GM12878 (cell line): ENCODE data around the gene EIF5A. TPM values are rescaled to one million over a fixed set of nuclear protein-coding genes. Genes with fewer than 3 reads are reported as not detected.

ENCODE experiments used
- ATAC-seq: fragments of 200-7000 bp; cut with Tn5 transposase; 3 replicates; pipeline ENCODE4 v1.9.1; 2020; ENCODE audit warnings: mild to moderate bottlenecking, moderate library complexity
- BruUV-seq: library from RNA; stranded (reverse); fragments of 400-500 nt; replicated peaks from 2 replicates; lab custom pipeline; 2021; lab: Mats Ljungman, UMichigan
- CTCF ChIA-PET: fragments of 300-600 bp; sonication (Branson Sonifier 250); formaldehyde crosslinking; extraction: SDS; loops from one replicate; lab custom pipeline; 2021; ENCODE audit warnings: inconsistent platforms; lab: Yijun Ruan, JAX
- POLR2A ChIA-PET: fragments of 350-600 bp; formaldehyde crosslinking; extraction: SDS; loops from one replicate; lab custom pipeline; 2021; ENCODE audit warnings: inconsistent platforms; lab: Charles Lee
- RAD21 ChIA-PET: fragments of 300-600 bp; sonication (Branson Sonifier 250); formaldehyde crosslinking; loops from one replicate; lab custom pipeline; 2023; ENCODE audit warnings: antibody characterized with exemption; ENCODE audit not compliant: unreplicated experiment; lab: Charles Lee
- SMC1A ChIA-PET: fragments of 300-600 bp; sonication (Branson Sonifier 250); formaldehyde crosslinking; loops from one replicate; lab custom pipeline; 2023; ENCODE audit not compliant: unreplicated experiment, uncharacterized antibody; lab: Charles Lee
- DNase-seq: peaks from one replicate; pipeline ENCODE4 v3.0.0-alpha.2; 2011; ENCODE audit warnings: low read depth, low spot score
- FAIRE-seq: peaks from 3 replicates; lab custom pipeline; 2011; peaks lifted over from hg19 to GRCh38; lab: Jason Lieb, UNC
- H2AFZ ChIP-seq: 2 replicates; pipeline ENCODE4 v1.6.0; 2011; ENCODE audit warnings: low read depth, low read length, control low read depth; ENCODE audit not compliant: control insufficient read depth
- H3K27ac ChIP-seq: 2 replicates; pipeline ENCODE4 v1.5.1; 2011; ENCODE audit warnings: control low read depth; ENCODE audit not compliant: control insufficient read depth, insufficient read depth
- H3K27me3 ChIP-seq, 2 experiments: replicated peaks in 1 of 2; 2 replicates each; pipeline versions ENCODE4 v1.6.0 to v1.6.1; 2011; ENCODE audit warnings: low read length in 1 of 2; ENCODE audit not compliant: control insufficient read depth in 2 of 2, insufficient read depth in 2 of 2
- H3K36me3 ChIP-seq, 2 experiments: 2 replicates each; pipeline ENCODE4 v1.5.1; 2011; ENCODE audit warnings: low read length in 1 of 2; ENCODE audit not compliant: control insufficient read depth in 2 of 2, insufficient read depth in 2 of 2
- H3K4me1 ChIP-seq: 2 replicates; pipeline ENCODE4 v1.6.1; 2011; ENCODE audit warnings: mild to moderate bottlenecking, low read length, moderate library complexity, mixed read lengths; ENCODE audit not compliant: control insufficient read depth, insufficient read depth
- H3K4me2 ChIP-seq: 2 replicates; pipeline ENCODE4 v1.6.0; 2011; ENCODE audit warnings: control low read depth; ENCODE audit not compliant: control insufficient read depth, insufficient read depth
- H3K4me3 ChIP-seq: fragments of 200-600 bp; sonication (generic); 2 replicates; pipeline ENCODE4 v1.5.1; 2016
- H3K79me2 ChIP-seq: 2 replicates; pipeline ENCODE4 v1.6.0; 2011; ENCODE audit warnings: low read length; ENCODE audit not compliant: control insufficient read depth, insufficient read depth
- H3K9ac ChIP-seq: 2 replicates; pipeline ENCODE4 v1.8.0; 2011; ENCODE audit warnings: low read length, control low read depth, mixed read lengths; ENCODE audit not compliant: control insufficient read depth, insufficient read depth
- H3K9me3 ChIP-seq: replicated peaks from 3 replicates; pipeline ENCODE4 v1.5.1; 2011; ENCODE audit warnings: mild to moderate bottlenecking, low read length; ENCODE audit not compliant: control insufficient read depth, insufficient read depth
- H4K20me1 ChIP-seq: 2 replicates; pipeline ENCODE4 v1.6.0; 2011; ENCODE audit not compliant: control insufficient read depth, insufficient read depth
- CBFB ChIP-seq: IDR thresholded peaks from 2 replicates; pipeline ENCODE4 v1.6.1; 2016; ENCODE audit warnings: antibody characterized with exemption, low read depth
- CBX3 ChIP-seq: fragments of 200-600 bp; sonication (generic); IDR thresholded peaks from 2 replicates; pipeline ENCODE4 v1.6.1; 2016; ENCODE audit warnings: low read depth, borderline replicate concordance
- CBX5 ChIP-seq: sonication (generic); IDR thresholded peaks from 2 replicates; pipeline ENCODE4 v1.6.1; 2016; ENCODE audit warnings: low read depth, moderate library complexity, mild to moderate bottlenecking, inconsistent platforms
- EGR1 ChIP-seq, 2 experiments: IDR thresholded peaks; 1 replicate in 1 of 2; 2 replicates in 1 of 2; pipeline ENCODE4 v1.6.1; 2011 to 2012; ENCODE audit warnings: low read depth in 2 of 2, low read length in 2 of 2, borderline replicate concordance in 1 of 2, mild to moderate bottlenecking in 1 of 2, moderate library complexity in 1 of 2
- KLF5 ChIP-seq: fragments of 450-650 bp; IDR thresholded peaks from 2 replicates; pipeline ENCODE4 v1.6.1; 2014; ENCODE audit warnings: mild to moderate bottlenecking; ENCODE audit not compliant: partially characterized antibody
- MAX ChIP-seq: IDR thresholded peaks from 2 replicates; pipeline ENCODE4 v1.6.1; 2012; ENCODE audit warnings: low read depth, low read length, improper control_type of control experiment
- MEF2B ChIP-seq: fragments of 450-650 bp; IDR thresholded peaks from 2 replicates; pipeline ENCODE4 v1.6.1; 2018; ENCODE audit warnings: mild to moderate bottlenecking, moderate library complexity; ENCODE audit not compliant: partially characterized antibody, poor library complexity, severe bottlenecking
- PAX8 ChIP-seq: fragments of 450-650 bp; IDR thresholded peaks from 2 replicates; pipeline ENCODE4 v1.6.1; 2017; ENCODE audit warnings: mild to moderate bottlenecking, moderate library complexity
- RAD51 ChIP-seq: fragments of 450-650 bp; IDR thresholded peaks from 2 replicates; pipeline ENCODE4 v1.6.1; 2016; ENCODE audit warnings: moderate library complexity, mild to moderate bottlenecking, inconsistent platforms
- SP1 ChIP-seq: IDR thresholded peaks from one replicate; pipeline ENCODE4 v1.6.1; 2011; ENCODE audit warnings: low read depth, low read length
- SUPT20H ChIP-seq: IDR thresholded peaks from 2 replicates; pipeline ENCODE4 v1.6.1; 2011; ENCODE audit warnings: low read depth, mild to moderate bottlenecking, low read length, moderate library complexity, borderline replicate concordance; ENCODE audit not compliant: control insufficient read depth
- SUZ12 ChIP-seq: fragments of 200-600 bp; sonication (generic); IDR thresholded peaks from one replicate; pipeline ENCODE4 v1.6.1; 2018; ENCODE audit warnings: antibody characterized with exemption, mild to moderate bottlenecking; ENCODE audit not compliant: unreplicated experiment
- ZBTB11 ChIP-seq: fragments of 450-650 bp; formaldehyde crosslinking; IDR thresholded peaks from 2 replicates; pipeline ENCODE4 v1.5.0; 2022; ENCODE audit warnings: mild to moderate bottlenecking, missing genetic modification characterization
- ZNF207 ChIP-seq: fragments of 450-650 bp; IDR thresholded peaks from 2 replicates; pipeline ENCODE4 v1.6.1; 2014; ENCODE audit warnings: antibody characterized with exemption, mild to moderate bottlenecking, borderline replicate concordance
- ZSCAN29 ChIP-seq: fragments of 450-650 bp; IDR thresholded peaks from 2 replicates; pipeline ENCODE4 v1.6.1; 2017; ENCODE audit warnings: mild to moderate bottlenecking, moderate library complexity
- WGBS: methylation state at CpG from one replicate; pipeline ENCODE4 v1.1.6; 2016; ENCODE audit warnings: low lambda C conversion rate; ENCODE audit not compliant: insufficient replicate concordance, insufficient coverage; ENCODE audit errors: missing lambda C conversion rate; 5-methylcytosine and 5-hydroxymethylcytosine counted together
- in situ Hi-C: fragments of 300-500 bp; cut with MboI; formaldehyde crosslinking; loops from 9 replicates; pipeline ENCODE4 v1.14.3; 2018; ENCODE audit warnings: mixed read lengths
- intact Hi-C: fragments of 100-400 bp; cut with micrococcal nuclease; formaldehyde crosslinking; loops from one replicate; pipeline ENCODE4 v1.14.2; 2022; ENCODE audit not compliant: unreplicated experiment
- polyA plus RNA-seq, 11 experiments: library from polyadenylated mRNA; depleted of rRNA in 4 of 11; unstranded in 6 of 11; stranded (reverse) in 5 of 11; fragments of >200 nt; fragmentation: Nextera tagmentation in 4 of 11; fragmentation: Illumina TruSeq in 1 of 11; extraction: Ambion mirVana in 4 of 11; extraction: Trizol in 1 of 11; gene quantifications; 1 replicate in 1 of 11; 2 replicates in 10 of 11; pipeline versions ENCODE4 v1.2.1 to v1.2.3, GENCODE V29; 2011 to 2016; ENCODE audit warnings: inconsistent platforms in 2 of 11, missing spikeins in 2 of 11, low read depth in 1 of 11
- total RNA-seq, 4 experiments: library from RNA; depleted of rRNA in 3 of 4; stranded (reverse); fragments of >200 nt in 3 of 4; fragmentation: Illumina TruSeq in 1 of 4; extraction: Trizol in 1 of 4; gene quantifications; 2 replicates each; pipeline versions ENCODE4 v1.2.1 to v1.2.3, GENCODE V29; 2013 to 2021

EIF5A gene
- total and polyA plus RNA-seq, 10 of the 15 experiments (the other 5 are each of a cell fraction or from before 2014, with no cell fraction given), result 26.5 to 1,792 (median 944) TPM

DNA sequence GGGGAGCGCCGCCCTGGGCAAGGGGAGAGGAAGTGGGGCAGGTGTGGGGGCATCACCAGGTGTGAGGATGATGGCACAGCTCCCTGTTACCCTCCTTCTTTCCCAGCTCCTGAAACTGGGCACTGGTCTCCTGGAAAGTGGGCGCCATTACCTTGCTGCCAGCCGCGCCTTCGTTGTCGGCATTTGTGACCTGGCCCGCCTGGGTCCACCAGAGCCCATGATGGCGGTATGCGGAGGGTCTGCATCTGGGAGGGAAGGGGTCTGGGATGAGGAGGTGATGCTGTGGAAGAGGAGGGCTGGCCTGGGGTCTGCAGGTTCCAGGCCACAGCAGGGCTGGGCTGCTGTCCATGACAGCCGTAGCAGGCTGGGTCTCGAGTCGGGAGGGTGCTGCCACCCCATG lies 34.4 kb downstream of the EIF5A start:
- Histone ChIP-seq H3K36me3 (peaks cover 17 to 46% of the 10 kb centered on the region in 2 experiments), H3K9ac (no peak overlapping the region), H3K4me1 (peaks cover 3% of the 10 kb centered on the region; the same call in 1 of the 2 replicates), H3K27ac (no peak overlapping the region), H3K9me3 (no peaks in the 10 kb centered on the region), H3K4me3 (no peak overlapping the region), H3K79me2 (peaks cover 22% of the 10 kb centered on the region), H3K4me2 (no peak overlapping the region), H4K20me1 (no peaks in the 10 kb centered on the region), H2AFZ (no peak overlapping the region), H3K27me3 (no peaks in the 10 kb centered on the region)
- ChIA-PET RAD21 (no interaction called here), CTCF (interaction anchor here (6.7 kb wide), 1 partner anchor 14 kb away, joined by 49 read pairs; the partner anchor contains the start of gene NEURL4), POLR2A (interaction anchor here (1.6 kb wide), 1 partner anchor 11 kb away, joined by 11 read pairs; no protein-coding TSS in a partner anchor), SMC1A (interaction anchor here (1.0 kb wide), 1 partner anchor 148 kb away, joined by 3 read pairs; no protein-coding TSS in a partner anchor)
- whole genome bisulfite sequencing, result 100% methylated on average over 13 of the region's 13 CpGs
- no peak for DNase-seq
- in situ Hi-C loops, result no loop called here
- ATAC-seq, result no peak
- BruUV-seq, result no TSS peak
- FAIRE-seq, result no peak
- no peak for TF ChIP-seq RAD51
- TF ChIP-seq ZBTB11, result no peak
- no peak for TF ChIP-seq MAX
- TF ChIP-seq EGR1 (IDR thresholded peaks at IDR 0.05; ENCODE audit: borderline replicate concordance in 1 of 2, low read depth in 2 of 2, low read length in 2 of 2), result no peak
- no peak for TF ChIP-seq CBX5
- TF ChIP-seq CBFB, result no peak
- no peak for TF ChIP-seq MEF2B
- TF ChIP-seq SP1, result no peak
- TF ChIP-seq SUZ12, result no peak
- TF ChIP-seq ZSCAN29, result no peak
- no peak for TF ChIP-seq ZNF207
- TF ChIP-seq SUPT20H, result no peak
- no peak for TF ChIP-seq KLF5
- TF ChIP-seq PAX8, result no peak
- TF ChIP-seq CBX3, result no peak
- intact Hi-C loops, result no loop called here
